OCI-LY1 (cell line): ENCODE results near the gene PCDHGA7.

Experiments used
- CTCF ChIP-seq: fragments of 200-600 bp; sonication (generic), shearing (Covaris generic); IDR thresholded peaks from 2 replicates; pipeline ENCODE4 v1.5.1; 2017; ENCODE audit warnings: mild to moderate bottlenecking, antibody characterized with exemption, low read length, moderate library complexity, mixed read lengths
- EZH2 ChIP-seq: fragments of 200-600 bp; sonication (generic), shearing (Covaris generic); IDR thresholded peaks from 2 replicates; pipeline ENCODE4 v1.8.0; 2017; ENCODE audit warnings: borderline replicate concordance, mixed run types, mild to moderate bottlenecking, antibody characterized with exemption, low read length, moderate library complexity, mixed read lengths

DNA sequence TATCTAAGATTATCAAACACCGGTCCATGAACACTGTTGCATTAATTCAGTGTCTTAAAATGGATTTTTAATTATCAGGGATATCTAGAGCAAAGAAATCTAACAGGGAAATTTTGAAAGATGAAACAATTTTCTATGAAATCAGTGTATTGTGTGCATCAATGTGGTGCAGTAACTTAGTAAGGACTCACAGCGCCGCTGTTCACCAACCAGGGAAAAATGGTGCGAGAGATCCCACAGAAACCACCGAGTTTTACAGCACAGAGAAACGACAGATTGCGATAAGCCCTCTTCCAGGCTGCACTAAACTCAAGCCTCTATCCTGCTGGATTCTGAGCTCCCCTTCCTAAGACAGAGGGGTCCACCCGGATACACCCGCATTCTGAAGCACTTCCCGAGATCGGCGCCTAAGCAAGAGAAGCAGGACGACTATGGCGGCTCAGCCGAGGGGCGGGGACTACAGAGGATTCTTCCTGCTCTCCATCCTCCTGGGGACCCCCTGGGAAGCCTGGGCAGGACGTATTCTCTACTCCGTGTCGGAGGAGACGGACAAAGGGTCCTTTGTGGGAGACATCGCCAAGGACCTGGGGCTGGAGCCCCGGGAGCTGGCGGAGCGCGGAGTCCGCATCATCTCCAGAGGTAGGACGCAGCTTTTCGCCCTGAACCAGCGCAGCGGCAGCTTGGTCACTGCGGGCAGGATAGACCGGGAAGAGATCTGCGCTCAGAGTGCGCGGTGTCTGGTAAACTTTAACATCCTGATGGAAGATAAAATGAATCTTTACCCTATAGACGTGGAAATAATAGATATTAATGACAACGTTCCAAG is at the start of gene PCDHGA7:
- no peak for TF ChIP-seq CTCF
- no peak for TF ChIP-seq EZH2
